Mesenchymal stem cell (in vitro differentiated cells and primary cell): ENCODE data around the gene EIF5AL1. TPM values are rescaled to one million over a fixed set of nuclear protein-coding genes. Genes with fewer than 3 reads are reported as not detected.

Experiments used
- DNase-seq: peaks from one replicate; pipeline ENCODE4 v3.0.0-alpha.2; 2013
- H2AFZ ChIP-seq: one replicate; pipeline ENCODE4 v1.6.1; 2013; ENCODE audit warnings: low read depth, mild to moderate bottlenecking, control low read depth, inconsistent platforms, low read length, moderate library complexity
- H2AK5ac ChIP-seq: 2 replicates; pipeline ENCODE4 v1.6.1; 2013; ENCODE audit warnings: low read length, moderate library complexity, mild to moderate bottlenecking, inconsistent platforms; ENCODE audit not compliant: severe bottlenecking
- H2BK120ac ChIP-seq: one replicate; pipeline ENCODE4 v1.6.1; 2013; ENCODE audit warnings: low read depth, mild to moderate bottlenecking, inconsistent platforms, low read length, moderate library complexity
- H2BK12ac ChIP-seq, 2 experiments: one replicate each; pipeline ENCODE4 v1.6.1; 2013; ENCODE audit warnings: inconsistent platforms in 2 of 2, low read length in 2 of 2, mild to moderate bottlenecking in 2 of 2, moderate library complexity in 2 of 2, control low read depth in 1 of 2
- H2BK15ac ChIP-seq: one replicate; pipeline ENCODE4 v1.6.1; 2013; ENCODE audit warnings: mild to moderate bottlenecking, low read depth, inconsistent platforms; ENCODE audit not compliant: poor library complexity, severe bottlenecking
- H2BK5ac ChIP-seq: 2 replicates; pipeline ENCODE4 v1.6.1; 2013; ENCODE audit warnings: low read depth, mild to moderate bottlenecking, low read length, control low read depth, inconsistent platforms; ENCODE audit not compliant: poor library complexity, severe bottlenecking
- H3K14ac ChIP-seq, 2 experiments: one replicate each; pipeline ENCODE4 v1.6.1; 2013; ENCODE audit warnings: inconsistent platforms in 2 of 2, low read length in 2 of 2, control low read depth in 1 of 2, mild to moderate bottlenecking in 1 of 2, moderate library complexity in 1 of 2
- H3K18ac ChIP-seq, 2 experiments: one replicate each; pipeline ENCODE4 v1.6.1; 2013; ENCODE audit warnings: inconsistent platforms in 2 of 2, low read length in 2 of 2, control low read depth in 1 of 2, low read depth in 1 of 2, mild to moderate bottlenecking in 1 of 2
- H3K23ac ChIP-seq, 2 experiments: one replicate each; pipeline ENCODE4 v1.6.1; 2013; ENCODE audit warnings: inconsistent platforms in 2 of 2, low read length in 2 of 2, mild to moderate bottlenecking in 2 of 2, moderate library complexity in 2 of 2, control low read depth in 1 of 2
- H3K27ac ChIP-seq: 2 replicates; pipeline ENCODE4 v1.5.1; 2013; ENCODE audit warnings: mild to moderate bottlenecking, moderate library complexity, low read length, control low read depth, inconsistent platforms; ENCODE audit not compliant: poor library complexity, severe bottlenecking
- H3K27me3 ChIP-seq, 2 experiments: 2 replicates each; pipeline versions ENCODE4 v1.6.1 to v1.7.0; 2013; ENCODE audit warnings: low read length in 2 of 2, mild to moderate bottlenecking in 2 of 2, moderate library complexity in 2 of 2, control low read depth in 1 of 2, inconsistent platforms in 1 of 2; ENCODE audit not compliant: control insufficient read depth in 1 of 2, insufficient read depth in 1 of 2
- H3K36me3 ChIP-seq, 2 experiments: 2 replicates each; pipeline versions ENCODE4 v1.6.1 to v1.7.0; 2013; ENCODE audit warnings: low read length in 2 of 2, control low read depth in 1 of 2, inconsistent platforms in 1 of 2, low read depth in 1 of 2, mild to moderate bottlenecking in 1 of 2; ENCODE audit not compliant: insufficient read depth in 2 of 2, control insufficient read depth in 1 of 2
- H3K4ac ChIP-seq, 2 experiments: one replicate each; pipeline ENCODE4 v1.6.1; 2013; ENCODE audit warnings: inconsistent platforms in 2 of 2, low read length in 2 of 2, mild to moderate bottlenecking in 2 of 2, moderate library complexity in 2 of 2, control low read depth in 1 of 2, low read depth in 1 of 2
- H3K4me1 ChIP-seq: 2 replicates; pipeline ENCODE4 v1.6.1; 2013; ENCODE audit warnings: low read depth, low read length, control low read depth; ENCODE audit not compliant: control insufficient read depth, insufficient read depth
- H3K4me2 ChIP-seq: 2 replicates; pipeline ENCODE4 v1.6.1; 2013; ENCODE audit warnings: low read length, mild to moderate bottlenecking, inconsistent platforms; ENCODE audit not compliant: poor library complexity, severe bottlenecking
- H3K4me3 ChIP-seq, 2 experiments: 2 replicates each; pipeline versions ENCODE4 v1.5.1 to v1.7.0; 2013; ENCODE audit warnings: low read length in 2 of 2, mild to moderate bottlenecking in 2 of 2, control low read depth in 1 of 2, low read depth in 1 of 2; ENCODE audit not compliant: insufficient read depth in 1 of 2
- H3K79me1 ChIP-seq: replicated peaks from 2 replicates; pipeline ENCODE4 v1.6.1; 2013; ENCODE audit warnings: mild to moderate bottlenecking, control low read depth, low read length, inconsistent platforms; ENCODE audit not compliant: poor library complexity, severe bottlenecking
- H3K9ac ChIP-seq: 2 replicates; pipeline ENCODE4 v1.7.0; 2013; ENCODE audit warnings: mild to moderate bottlenecking, low read length, moderate library complexity
- H3K9me3 ChIP-seq: 2 replicates; pipeline ENCODE4 v1.7.0; 2013; ENCODE audit warnings: mild to moderate bottlenecking, low read length; ENCODE audit not compliant: control insufficient read depth
- H4K8ac ChIP-seq: one replicate; pipeline ENCODE4 v1.6.1; 2013; ENCODE audit warnings: inconsistent platforms, mild to moderate bottlenecking, low read length, moderate library complexity
- H4K91ac ChIP-seq: one replicate; pipeline ENCODE4 v1.6.1; 2013; ENCODE audit warnings: mild to moderate bottlenecking, low read length, inconsistent platforms
- WGBS: methylation state at CpG from one replicate; pipeline ENCODE4 v1.1.7; 2013; ENCODE audit warnings: mixed read lengths; 5-methylcytosine and 5-hydroxymethylcytosine counted together
- small RNA-seq: library from polyadenylated mRNA; stranded (forward); fragments of <200 nt; extraction: miRNeasy Mini kit (QIAGEN cat#:217004); gene quantifications from one replicate; pipeline ENCODE3, GENCODE V24; 2013; ENCODE audit warnings: low read depth

The EIF5AL1 gene

DNA sequence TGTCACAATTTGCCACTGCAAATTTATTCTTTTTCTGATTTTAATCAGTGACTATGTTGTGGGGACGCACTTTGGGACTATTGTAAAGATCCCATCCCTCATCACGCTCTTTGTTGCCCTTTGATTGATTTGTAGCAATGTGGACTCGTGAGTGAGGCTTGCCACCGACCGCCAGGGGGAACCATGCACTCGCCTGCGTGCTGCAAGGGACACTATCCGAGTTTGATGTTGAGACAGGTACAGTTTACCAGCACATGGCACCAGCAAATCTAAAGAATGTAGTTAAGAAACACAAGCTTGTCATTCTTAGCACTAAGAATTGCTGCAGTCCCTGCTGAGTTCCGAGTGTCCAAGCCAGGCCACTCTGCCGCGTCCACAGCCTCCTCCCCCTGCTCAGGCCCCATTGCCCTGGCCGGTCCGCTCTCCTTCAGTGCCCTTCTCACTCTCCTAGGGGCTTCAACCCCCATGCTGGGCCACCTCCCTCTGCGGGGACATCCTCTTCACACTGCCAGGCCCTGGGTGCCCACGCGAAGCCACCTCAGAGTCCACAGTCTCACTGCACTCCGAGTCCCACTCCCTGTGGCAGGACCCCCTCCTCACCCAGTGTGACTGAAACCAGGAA lies 49.9 kb downstream of the EIF5AL1 start:
- Histone ChIP-seq H3K27me3 (peaks cover 11 to 54% of the 10 kb centered on the region in 2 experiments), H3K4me2 (no peak overlapping the region), H3K4ac (no peak overlapping the region), H3K4me3 (no peak overlapping the region), H4K91ac (no peak overlapping the region), H3K79me1 (no peaks in the 10 kb centered on the region), H3K23ac (no peak overlapping the region), H2AK5ac (no peak overlapping the region), H2AFZ (no peak overlapping the region), H2BK15ac (no peak overlapping the region), H3K4me1 (peaks cover 3% of the 10 kb centered on the region), H3K36me3 (no peaks in the 10 kb centered on the region), H2BK120ac (no peak overlapping the region), H2BK5ac (no peak overlapping the region), H3K18ac (no peak overlapping the region), H4K8ac (no peak overlapping the region), H3K27ac (no peak overlapping the region), H3K9me3 (no peaks in the 10 kb centered on the region), H2BK12ac (no peak overlapping the region), H3K9ac (no peak overlapping the region), H3K14ac (no peak overlapping the region)
- 27% methylated on average over 17 of the region's 17 CpGs for WGBS
- peak; percentile 37 for DNase-seq

GRCh38 chr10:79563426-79563825 lies 51.1 kb downstream of the EIF5AL1 start:
- Histone ChIP-seq H3K4me2 (no peak overlapping the region), H3K4ac (no peak overlapping the region), H3K27me3 (peaks cover 11 to 53% of the 10 kb centered on the region in 2 experiments), H3K36me3 (no peaks in the 10 kb centered on the region), H3K9me3 (no peaks in the 10 kb centered on the region), H3K4me1 (peaks cover 3% of the 10 kb centered on the region), H4K8ac (no peak overlapping the region), H3K18ac (no peak overlapping the region), H3K14ac (no peak overlapping the region), H3K79me1 (no peaks in the 10 kb centered on the region), H3K4me3 (no peak overlapping the region), H2BK12ac (no peak overlapping the region), H4K91ac (no peak overlapping the region), H2BK15ac (no peak overlapping the region), H3K9ac (no peak overlapping the region), H3K27ac (no peak overlapping the region), H2AFZ (no peak overlapping the region), H2AK5ac (no peak overlapping the region), H3K23ac (no peak overlapping the region), H2BK5ac (no peak overlapping the region), H2BK120ac (no peak overlapping the region)
- WGBS = 58% methylated on average over 4 of the region's 4 CpGs
- no peak for DNase-seq

Small RNA genes lying within 50 kb of the gene (small RNA-seq; reads per million reads assigned to genes)
- not detected for gene BX248123.2
- gene RPS12P18 = not detected
